Measurements from ENCODE around the gene KLHL3.

DNA sequence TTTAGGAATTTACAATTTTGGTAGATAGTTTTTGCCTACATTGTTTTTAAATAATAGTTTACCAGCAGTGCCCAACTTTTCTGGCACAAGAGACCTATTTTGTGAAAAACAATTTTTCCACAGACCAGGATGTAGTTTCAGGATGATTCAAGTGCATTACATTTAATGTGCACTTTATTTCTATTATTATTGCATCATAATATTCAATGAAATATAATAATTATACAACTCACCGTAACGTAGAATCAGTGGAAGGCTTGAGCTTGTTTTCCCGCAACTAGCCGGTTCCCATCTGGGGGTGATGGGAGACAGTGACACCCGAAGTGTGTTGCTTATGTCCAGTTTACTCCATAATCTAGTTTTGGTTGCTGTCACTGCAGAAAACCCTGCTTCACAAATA lies 21.7 kb upstream of the KLHL3 start:
- TF ChIP-seq, protein P1, sequence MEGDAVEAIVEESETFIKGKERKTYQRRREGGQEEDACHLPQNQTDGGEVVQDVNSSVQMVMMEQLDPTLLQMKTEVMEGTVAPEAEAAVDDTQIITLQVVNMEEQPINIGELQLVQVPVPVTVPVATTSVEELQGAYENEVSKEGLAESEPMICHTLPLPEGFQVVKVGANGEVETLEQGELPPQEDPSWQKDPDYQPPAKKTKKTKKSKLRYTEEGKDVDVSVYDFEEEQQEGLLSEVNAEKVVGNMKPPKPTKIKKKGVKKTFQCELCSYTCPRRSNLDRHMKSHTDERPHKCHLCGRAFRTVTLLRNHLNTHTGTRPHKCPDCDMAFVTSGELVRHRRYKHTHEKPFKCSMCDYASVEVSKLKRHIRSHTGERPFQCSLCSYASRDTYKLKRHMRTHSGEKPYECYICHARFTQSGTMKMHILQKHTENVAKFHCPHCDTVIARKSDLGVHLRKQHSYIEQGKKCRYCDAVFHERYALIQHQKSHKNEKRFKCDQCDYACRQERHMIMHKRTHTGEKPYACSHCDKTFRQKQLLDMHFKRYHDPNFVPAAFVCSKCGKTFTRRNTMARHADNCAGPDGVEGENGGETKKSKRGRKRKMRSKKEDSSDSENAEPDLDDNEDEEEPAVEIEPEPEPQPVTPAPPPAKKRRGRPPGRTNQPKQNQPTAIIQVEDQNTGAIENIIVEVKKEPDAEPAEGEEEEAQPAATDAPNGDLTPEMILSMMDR (IDR thresholded peaks at IDR 0.05 in 4 of 5, conservative IDR thresholded peaks at IDR 0.05 in 1 of 5), result no peak
- no peak for TF ChIP-seq POLR2A (IDR thresholded peaks at IDR 0.05)
